Right lobe of liver (tissue), 6 donors: ENCODE results near the gene PWP1. TPM values are rescaled to one million over a fixed set of nuclear protein-coding genes. Genes with fewer than 3 reads are reported as not detected.

Source experiments
- ATAC-seq, 4 donors: fragments of 200-7000 bp; cut with Tn5 transposase; one replicate each; pipeline ENCODE4 v1.9.1; 2020; ENCODE audit warnings: mild to moderate bottlenecking in 4 of 4, moderate library complexity in 4 of 4
- DNase-seq, 3 donors: peaks; one replicate each; pipeline ENCODE4 v3.0.0-alpha.2; 2020
- H3K27ac ChIP-seq, 3 donors: fragments of 200-600 bp; one replicate each; pipeline ENCODE4 v1.8.0; 2022
- H3K27me3 ChIP-seq, 2 donors: fragments of 200-600 bp; one replicate each; pipeline ENCODE4 v1.8.0; 2022
- H3K36me3 ChIP-seq, 4 donors: fragments of 200-600 bp; sonication (generic) in 1 of 4; one replicate each; pipeline versions ENCODE4 v1.5.1 to v1.8.0; 2017 to 2022; ENCODE audit warnings: control low read depth in 1 of 4
- H3K4me1 ChIP-seq, 4 donors: fragments of 200-600 bp; sonication (generic) in 1 of 4; one replicate each; pipeline versions ENCODE4 v1.5.1 to v1.8.0; 2017 to 2022; ENCODE audit warnings: control low read depth in 1 of 4
- H3K4me3 ChIP-seq, 3 donors: fragments of 200-600 bp; one replicate each; pipeline ENCODE4 v1.8.0; 2022
- H3K9me3 ChIP-seq, 4 donors: fragments of 200-600 bp; sonication (generic) in 1 of 4; one replicate each; pipeline versions ENCODE4 v1.5.1 to v1.8.0; 2017 to 2022; ENCODE audit warnings: control low read depth in 1 of 4
- CTCF ChIP-seq, 4 donors: fragments of 200-600 bp in 3 of 4; fragments of 450-650 bp in 1 of 4; IDR thresholded peaks; one replicate each; pipeline versions ENCODE4 v1.5.1 to v1.8.0; 2016 to 2022; ENCODE audit warnings: antibody characterized with exemption in 4 of 4, mild to moderate bottlenecking in 2 of 4
- POLR2A ChIP-seq: fragments of 450-650 bp; IDR thresholded peaks from one replicate; pipeline ENCODE4 v1.6.1; 2017; ENCODE audit warnings: antibody characterized with exemption, mild to moderate bottlenecking
- WGBS: methylation state at CpG from one replicate; pipeline ENCODE4 v1.1.6; 2018; ENCODE audit warnings: low coverage, low lambda C conversion rate; ENCODE audit not compliant: insufficient coverage; ENCODE audit errors: missing lambda C conversion rate; 5-methylcytosine and 5-hydroxymethylcytosine counted together
- intact Hi-C, 2 donors: fragments of 100-400 bp; cut with DNase I; formaldehyde crosslinking; loops; one replicate each; pipeline versions ENCODE4 v1.11.2 to v1.14.1; 2022
- total RNA-seq, 6 experiments: library from RNA; depleted of rRNA in 2 of 6; stranded (reverse); fragments of >200 nt in 2 of 6; fragmentation: NEBNext Ultra II Directional in 3 of 6; extraction: Animal tissue kit (Norgen Biotek cat#: 25700) in 3 of 6; gene quantifications; one replicate each; pipeline versions ENCODE4 v1.1.0 to v1.2.4, GENCODE V29; 2016 to 2023
- donor health status: DM: no; HTN: yes; CAD: no.
- donor health status: DM: no; HTN: no; CAD: no.
- donor health status: DM: no; HTN: no; CAD: no.
- donor health status: DM: no; HTN: yes; CAD: no.
- donor health status: DM: no; HTN: yes; CAD: no.

PWP1 gene
- total RNA-seq, 6 experiments from 2014 or later, result 10.1 to 47.3 (median 16.6) TPM

- no peaks in the 10 kb centered on the region for H3K27me3 ChIP-seq
- H3K27ac ChIP-seq, result no peak overlapping the region
- no peaks in the 10 kb centered on the region for H3K4me1 ChIP-seq
- 90% methylated on average over 4 of the region's 7 CpGs for WGBS
- intact Hi-C loops, result no loop called here
- no peaks in the 10 kb centered on the region for H3K36me3 ChIP-seq
- H3K9me3 ChIP-seq, result no peaks in the 10 kb centered on the region
- no peak for DNase-seq
- ATAC-seq, result no peak
- H3K4me3 ChIP-seq, result no peak overlapping the region
- no peak for TF ChIP-seq POLR2A
- TF ChIP-seq CTCF (IDR thresholded peaks at IDR 0.05), result no peak
Measured at GRCh38 chr12:107646436-107646835, 39.2 kb upstream of the PWP1 start.

GRCh38 chr12:107649661-107650061 is 35.9 kb upstream of the PWP1 start:
- DNase-seq (no peak), ATAC-seq (no peak)
- no peak for TF ChIP-seq CTCF (IDR thresholded peaks at IDR 0.05)
- no peak for TF ChIP-seq POLR2A
- Histone ChIP-seq H3K27ac (no peak overlapping the region), H3K36me3 (no peaks in the 10 kb centered on the region), H3K9me3 (no peaks in the 10 kb centered on the region), H3K4me1 (peaks cover 0 to 8% (median 0%) of the 10 kb centered on the region in 4 donors), H3K4me3 (no peak overlapping the region), H3K27me3 (no peaks in the 10 kb centered on the region)
- intact Hi-C loops, result no loop called here
- 73% methylated on average over 3 of the region's 4 CpGs for WGBS

- 68% methylated on average over 10 of the region's 10 CpGs for WGBS
- H3K36me3 ChIP-seq, result no peaks in the 10 kb centered on the region
- no peak for TF ChIP-seq POLR2A
- no peak for TF ChIP-seq CTCF (IDR thresholded peaks at IDR 0.05)
- H3K27me3 ChIP-seq, result no peaks in the 10 kb centered on the region
- intact Hi-C loops, result no loop called here
- H3K4me1 ChIP-seq, result peaks cover 0 to 16% (median 2%) of the 10 kb centered on the region in 4 donors
- ATAC-seq, result no peak
- no peak overlapping the region for H3K4me3 ChIP-seq
- DNase-seq, result no peak
- no peaks in the 10 kb centered on the region for H3K9me3 ChIP-seq
- H3K27ac ChIP-seq, result no peak overlapping the region
Measured at GRCh38 chr12:107650977-107651376, 34.6 kb upstream of the PWP1 start.

GRCh38 chr12:107651571-107652449 is 33.8 kb upstream of the PWP1 start:
- Histone ChIP-seq H3K36me3 (no peaks in the 10 kb centered on the region), H3K9me3 (no peaks in the 10 kb centered on the region), H3K4me1 (peaks cover 0 to 23% (median 3%) of the 10 kb centered on the region in 4 donors), H3K4me3 (no peak overlapping the region), H3K27ac (no peak overlapping the region), H3K27me3 (no peaks in the 10 kb centered on the region)
- intact Hi-C loops, result no loop called here
- TF ChIP-seq CTCF (IDR thresholded peaks at IDR 0.05), result no peak
- no peak for ATAC-seq
- 51% methylated on average over 9 of the region's 11 CpGs for WGBS
- DNase-seq, result no peak
